Prostate gland (tissue), 2 donors: ENCODE data around the gene IBA57.

Experiments used
- POLR2A ChIP-seq: fragments of 450-650 bp; IDR thresholded peaks from one replicate; pipeline ENCODE4 v1.6.1; 2016; ENCODE audit warnings: antibody characterized with exemption, mild to moderate bottlenecking
- POLR2AphosphoS5 ChIP-seq: sonication (generic); formaldehyde crosslinking; IDR thresholded peaks from one replicate; pipeline ENCODE4 v1.6.1; 2017; ENCODE audit warnings: antibody characterized with exemption
- TF ChIP-seq, protein P1 (sequence below), 4 experiments: fragments of 200-600 bp in 2 of 4; fragments of 450-650 bp in 2 of 4; sonication (generic) in 2 of 4; IDR thresholded peaks; 1 replicate in 3 of 4; 2 replicates in 1 of 4; pipeline ENCODE4 v1.5.1; 2016 to 2019; ENCODE audit warnings: antibody characterized with exemption in 4 of 4, mild to moderate bottlenecking in 2 of 4, moderate library complexity in 2 of 4

DNA sequence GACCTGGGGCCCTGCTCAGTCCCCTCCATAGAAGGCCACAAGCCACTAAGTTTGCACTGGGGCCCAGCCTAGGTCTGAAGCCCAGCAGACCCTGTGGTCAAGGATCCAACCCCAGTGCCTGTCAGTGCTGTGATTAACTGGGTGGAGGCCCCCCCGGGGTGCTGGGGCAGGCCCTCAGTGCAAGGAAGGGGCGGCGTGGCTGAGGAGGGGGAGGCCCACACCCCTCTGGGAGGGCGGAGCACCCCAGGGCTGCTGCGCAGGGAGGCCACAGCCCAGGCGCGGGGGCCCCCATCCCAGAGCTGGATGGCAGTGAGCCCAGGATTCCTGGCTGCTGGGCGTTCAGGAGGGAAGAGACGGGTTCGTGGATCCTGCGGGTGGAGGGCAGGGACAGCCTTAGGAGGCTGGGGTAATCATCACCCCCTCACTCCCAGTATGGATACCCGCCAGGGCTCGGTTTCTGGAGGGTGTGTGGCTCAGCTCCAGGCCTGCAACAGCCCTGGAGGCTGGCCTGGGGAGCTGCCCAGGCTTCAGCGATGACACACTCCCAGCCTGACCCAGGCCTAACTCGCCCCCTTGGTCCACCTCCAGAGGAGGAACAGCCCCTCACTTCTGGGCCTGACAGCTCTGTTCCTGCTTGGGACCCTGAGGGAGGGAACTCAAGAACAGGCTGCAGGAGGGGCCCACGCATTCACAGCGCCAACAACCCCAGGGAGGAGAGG, 15.0 kb upstream of the IBA57 start:
- TF ChIP-seq, protein P1, sequence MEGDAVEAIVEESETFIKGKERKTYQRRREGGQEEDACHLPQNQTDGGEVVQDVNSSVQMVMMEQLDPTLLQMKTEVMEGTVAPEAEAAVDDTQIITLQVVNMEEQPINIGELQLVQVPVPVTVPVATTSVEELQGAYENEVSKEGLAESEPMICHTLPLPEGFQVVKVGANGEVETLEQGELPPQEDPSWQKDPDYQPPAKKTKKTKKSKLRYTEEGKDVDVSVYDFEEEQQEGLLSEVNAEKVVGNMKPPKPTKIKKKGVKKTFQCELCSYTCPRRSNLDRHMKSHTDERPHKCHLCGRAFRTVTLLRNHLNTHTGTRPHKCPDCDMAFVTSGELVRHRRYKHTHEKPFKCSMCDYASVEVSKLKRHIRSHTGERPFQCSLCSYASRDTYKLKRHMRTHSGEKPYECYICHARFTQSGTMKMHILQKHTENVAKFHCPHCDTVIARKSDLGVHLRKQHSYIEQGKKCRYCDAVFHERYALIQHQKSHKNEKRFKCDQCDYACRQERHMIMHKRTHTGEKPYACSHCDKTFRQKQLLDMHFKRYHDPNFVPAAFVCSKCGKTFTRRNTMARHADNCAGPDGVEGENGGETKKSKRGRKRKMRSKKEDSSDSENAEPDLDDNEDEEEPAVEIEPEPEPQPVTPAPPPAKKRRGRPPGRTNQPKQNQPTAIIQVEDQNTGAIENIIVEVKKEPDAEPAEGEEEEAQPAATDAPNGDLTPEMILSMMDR (IDR thresholded peaks at IDR 0.05): no peak
- TF ChIP-seq POLR2A (no peak), POLR2AphosphoS5 (no peak)
